PC-3 (cell line): ENCODE data around the gene KBTBD3.

ENCODE experiments used
- CTCF ChIP-seq: fragments of 300-600 bp; sonication (generic); conservative IDR thresholded peaks from 2 replicates; pipeline ENCODE4 v1.5.1; 2017; ENCODE audit warnings: antibody characterized with exemption, low read depth, mild to moderate bottlenecking, low read length
- EZH2phosphoT487 ChIP-seq: fragments of 300-600 bp; sonication (generic); IDR thresholded peaks from 2 replicates; pipeline ENCODE4 v1.6.1; 2018; ENCODE audit warnings: mild to moderate bottlenecking, antibody characterized with exemption, low read length, borderline replicate concordance

GRCh38 chr11:106098893-106099553 lies 21.9 kb upstream of the KBTBD3 start:
- TF ChIP-seq CTCF, result no peak
- TF ChIP-seq EZH2phosphoT487, result no peak
